Activated CD4-positive, alpha-beta T cell treated with anti-CD3 and anti-CD28 coated beads, Interleukin-2, amount 10 ng/mL, durations not matched to agents 24 days and 14 days (primary cell): ENCODE results near the gene LRP1B. TPM values are rescaled to one million over a fixed set of nuclear protein-coding genes. Genes with fewer than 3 reads are reported as not detected.

Source experiments
- DNase-seq: peaks from one replicate; pipeline ENCODE4 v3.0.0; 2022
- H3K27ac Mint-ChIP-seq: one replicate; pipeline ENCODE4 v1.8.0; 2022; ENCODE audit warnings: mild to moderate bottlenecking, mixed read lengths
- H3K27me3 Mint-ChIP-seq: one replicate; pipeline ENCODE4 v1.8.0; 2022; ENCODE audit warnings: mixed read lengths
- H3K36me3 Mint-ChIP-seq: one replicate; pipeline ENCODE4 v1.8.0; 2022; ENCODE audit warnings: low read depth, mild to moderate bottlenecking, mixed read lengths
- H3K4me1 Mint-ChIP-seq: one replicate; pipeline ENCODE4 v1.8.0; 2021; ENCODE audit warnings: mixed read lengths
- H3K4me3 Mint-ChIP-seq: one replicate; pipeline ENCODE4 v1.8.0; 2022; ENCODE audit warnings: mild to moderate bottlenecking, moderate library complexity, mixed read lengths
- H3K9me3 Mint-ChIP-seq: one replicate; pipeline ENCODE4 v1.8.0; 2021; ENCODE audit warnings: mixed read lengths
- intact Hi-C: fragments of 100-400 bp; cut with micrococcal nuclease; formaldehyde crosslinking; loops from one replicate; pipeline ENCODE4 v1.15.1; 2023
- total RNA-seq: library from RNA; stranded (reverse); gene quantifications from 2 replicates; pipeline ENCODE4 v1.2.3, GENCODE V29; 2022

LRP1B gene
- total RNA-seq, 1 donor from 2014 or later, result not detected

DNA sequence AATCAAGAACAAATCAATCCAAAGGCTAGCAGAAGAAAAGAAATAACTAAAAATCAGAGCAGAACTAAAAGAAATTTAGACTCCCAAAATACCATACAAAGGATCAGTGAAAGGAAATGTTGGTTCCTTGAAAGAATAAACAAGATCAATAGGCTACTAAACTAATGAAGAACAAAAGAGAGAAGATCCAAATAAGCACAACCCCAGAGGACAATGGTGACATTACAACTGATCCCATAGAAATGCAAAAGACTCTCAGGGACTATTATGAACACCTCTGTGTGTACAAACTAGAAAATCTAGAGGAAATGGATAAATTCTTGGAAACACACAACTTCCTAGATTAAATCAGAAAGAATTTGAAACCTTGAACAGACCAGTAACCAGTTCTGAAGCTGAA is 1186.9 kb downstream of the LRP1B start:
- intact Hi-C loops, result no loop called here
- no peaks in the 10 kb centered on the region for H3K27me3 Mint-ChIP-seq
- no peaks in the 10 kb centered on the region for H3K9me3 Mint-ChIP-seq
- no peaks in the 10 kb centered on the region for H3K36me3 Mint-ChIP-seq
- no peak for DNase-seq
- H3K27ac Mint-ChIP-seq, result no peak overlapping the region
- H3K4me3 Mint-ChIP-seq, result no peak overlapping the region
- H3K4me1 Mint-ChIP-seq, result no peaks in the 10 kb centered on the region

GRCh38 chr2:140942284-140942683 is 1188.5 kb downstream of the LRP1B start:
- H3K36me3 Mint-ChIP-seq, result no peaks in the 10 kb centered on the region
- H3K27me3 Mint-ChIP-seq, result no peaks in the 10 kb centered on the region
- DNase-seq, result no peak
- H3K4me1 Mint-ChIP-seq, result no peaks in the 10 kb centered on the region
- intact Hi-C loops, result no loop called here
- H3K4me3 Mint-ChIP-seq, result no peak overlapping the region
- H3K9me3 Mint-ChIP-seq, result no peaks in the 10 kb centered on the region
- no peak overlapping the region for H3K27ac Mint-ChIP-seq

- H3K27me3 Mint-ChIP-seq, result no peaks in the 10 kb centered on the region
- H3K4me1 Mint-ChIP-seq, result no peaks in the 10 kb centered on the region
- H3K4me3 Mint-ChIP-seq, result no peak overlapping the region
- intact Hi-C loops, result no loop called here
- H3K36me3 Mint-ChIP-seq, result no peaks in the 10 kb centered on the region
- DNase-seq, result no peak
- H3K9me3 Mint-ChIP-seq, result no peaks in the 10 kb centered on the region
- H3K27ac Mint-ChIP-seq, result no peak overlapping the region
These were observed 1201.0 kb downstream of the LRP1B start for GRCh38 chr2:140929849-140930248.

DNA sequence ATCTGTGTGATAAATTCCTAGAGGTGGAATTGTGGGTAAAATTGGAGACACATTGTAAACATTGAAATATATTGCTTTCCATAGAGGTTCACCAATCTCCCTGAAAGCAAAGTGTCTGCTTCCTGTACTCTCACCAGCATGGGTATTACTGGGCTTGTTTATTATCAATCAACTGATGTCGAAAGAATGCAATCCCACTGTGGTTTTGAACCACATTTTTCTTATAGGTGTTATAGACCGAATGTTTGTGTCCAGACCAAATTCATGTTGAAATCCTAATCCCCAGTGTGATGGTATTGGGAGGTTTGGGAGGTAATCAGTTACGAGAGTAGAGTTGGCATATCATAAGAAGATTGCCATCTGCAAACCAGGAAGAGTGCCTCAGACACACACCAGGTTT is 1212.4 kb downstream of the LRP1B start:
- peaks cover 7% of the 10 kb centered on the region for H3K9me3 Mint-ChIP-seq
- no peaks in the 10 kb centered on the region for H3K27me3 Mint-ChIP-seq
- intact Hi-C loops, result no loop called here
- H3K27ac Mint-ChIP-seq, result no peak overlapping the region
- DNase-seq, result no peak
- H3K4me1 Mint-ChIP-seq, result no peaks in the 10 kb centered on the region
- H3K4me3 Mint-ChIP-seq, result no peak overlapping the region
- H3K36me3 Mint-ChIP-seq, result no peaks in the 10 kb centered on the region

- no peak overlapping the region for H3K27ac Mint-ChIP-seq
- peaks cover 4% of the 10 kb centered on the region for H3K9me3 Mint-ChIP-seq
- intact Hi-C loops, result no loop called here
- DNase-seq, result no peak
- H3K4me1 Mint-ChIP-seq, result no peaks in the 10 kb centered on the region
- H3K27me3 Mint-ChIP-seq, result no peaks in the 10 kb centered on the region
- no peaks in the 10 kb centered on the region for H3K36me3 Mint-ChIP-seq
- no peak overlapping the region for H3K4me3 Mint-ChIP-seq
These were observed 1214.4 kb downstream of the LRP1B start for GRCh38 chr2:140916410-140916809.

DNA sequence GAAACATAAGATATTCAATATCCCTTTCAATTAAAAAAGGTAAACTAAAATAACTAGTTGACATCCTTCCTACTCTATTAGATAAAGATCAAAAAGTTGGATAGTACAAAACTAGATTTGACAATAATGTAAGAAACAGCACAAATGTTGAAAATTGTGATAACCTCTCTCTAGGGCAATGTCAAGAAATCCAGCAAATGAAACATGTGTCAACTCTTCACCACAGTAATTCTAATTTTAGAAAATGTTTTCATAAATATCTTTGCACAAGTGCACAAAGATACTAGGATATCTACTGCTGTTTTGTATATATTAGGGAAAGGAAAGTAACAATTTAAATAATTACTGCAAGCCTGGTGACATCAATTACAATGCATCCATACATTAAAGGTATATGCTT is 1220.1 kb downstream of the LRP1B start:
- H3K36me3 Mint-ChIP-seq, result no peaks in the 10 kb centered on the region
- no peak for DNase-seq
- H3K4me3 Mint-ChIP-seq, result no peak overlapping the region
- intact Hi-C loops, result no loop called here
- H3K27ac Mint-ChIP-seq, result no peak overlapping the region
- no peaks in the 10 kb centered on the region for H3K27me3 Mint-ChIP-seq
- H3K4me1 Mint-ChIP-seq, result no peaks in the 10 kb centered on the region
- peaks cover 4% of the 10 kb centered on the region for H3K9me3 Mint-ChIP-seq

GRCh38 chr2:140905083-140905781 is 1225.6 kb downstream of the LRP1B start:
- Mint-ChIP-seq H3K27ac (no peak overlapping the region), H3K4me3 (no peak overlapping the region)

GRCh38 chr2:140895378-140895777 is 1235.4 kb downstream of the LRP1B start:
- intact Hi-C loops, result no loop called here
- Mint-ChIP-seq H3K27me3 (no peaks in the 10 kb centered on the region), H3K9me3 (peaks cover 3% of the 10 kb centered on the region), H3K4me1 (no peaks in the 10 kb centered on the region), H3K4me3 (no peak overlapping the region), H3K27ac (no peak overlapping the region), H3K36me3 (no peaks in the 10 kb centered on the region)
- no peak for DNase-seq

More at GRCh38 chr2:140905083-140905781, 1225.6 kb downstream of the LRP1B start:
- no peaks in the 10 kb centered on the region for H3K4me1 Mint-ChIP-seq
- no peaks in the 10 kb centered on the region for H3K27me3 Mint-ChIP-seq
- H3K36me3 Mint-ChIP-seq, result no peaks in the 10 kb centered on the region
- intact Hi-C loops, result no loop called here
- no peak for DNase-seq
- H3K9me3 Mint-ChIP-seq, result no peaks in the 10 kb centered on the region

DNA sequence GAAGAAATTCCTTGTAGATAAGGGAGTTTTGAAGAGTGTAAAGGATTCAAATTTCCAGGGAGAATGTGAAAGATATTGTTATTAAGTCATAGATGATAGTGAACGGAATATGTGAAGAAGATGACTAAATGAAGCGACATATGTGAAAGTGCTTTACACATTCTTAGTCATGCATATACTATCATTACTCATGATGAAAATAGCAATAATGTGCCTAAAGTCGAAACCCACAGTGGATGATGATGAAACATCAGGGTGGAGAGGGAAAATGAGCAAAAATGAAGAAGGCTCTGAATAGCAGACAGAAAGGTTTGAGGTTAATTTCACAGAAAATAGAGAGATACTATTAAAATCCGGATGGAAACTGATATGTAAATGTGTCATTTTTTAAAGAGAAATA is 1237.1 kb downstream of the LRP1B start:
- Mint-ChIP-seq H3K36me3 (no peaks in the 10 kb centered on the region), H3K27ac (no peak overlapping the region), H3K4me1 (no peaks in the 10 kb centered on the region), H3K27me3 (no peaks in the 10 kb centered on the region), H3K4me3 (no peak overlapping the region), H3K9me3 (peaks cover 3% of the 10 kb centered on the region)
- intact Hi-C loops, result no loop called here
- no peak for DNase-seq

DNA sequence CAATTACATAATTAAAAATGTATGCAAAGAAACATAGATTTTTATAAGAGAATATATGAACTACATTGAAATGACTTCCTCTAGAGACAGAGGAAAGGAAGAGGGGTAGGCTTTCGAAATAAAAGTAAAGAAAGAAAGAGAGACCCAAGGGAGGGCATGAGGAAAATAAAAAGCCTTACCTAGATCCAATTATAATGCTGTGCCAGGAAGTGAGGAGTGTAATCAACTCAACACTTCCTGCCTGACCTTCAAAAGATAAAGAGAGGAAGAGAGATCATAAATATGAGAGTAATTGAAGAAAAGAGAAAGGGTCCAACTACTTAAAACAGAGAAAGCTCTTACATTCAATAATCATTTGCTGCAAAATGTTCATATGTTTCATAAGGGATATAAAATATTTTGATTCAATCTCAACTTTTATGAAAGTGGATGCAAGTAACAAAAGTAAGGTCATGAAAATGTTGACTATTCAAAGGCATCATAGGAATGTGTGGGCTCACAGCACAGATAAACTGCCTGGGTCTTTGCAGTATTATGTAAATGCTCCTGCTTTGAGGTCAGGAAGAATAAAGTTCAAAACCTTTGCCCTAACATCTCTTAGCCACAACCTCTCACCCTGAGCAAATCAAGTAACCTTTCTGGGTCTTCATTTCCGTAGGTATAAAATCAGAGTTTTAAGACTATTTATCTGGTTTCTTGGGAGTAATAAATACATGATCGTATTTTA is 1237.7 kb downstream of the LRP1B start:
- intact Hi-C loops, result no loop called here
- Mint-ChIP-seq H3K9me3 (no peaks in the 10 kb centered on the region), H3K36me3 (no peaks in the 10 kb centered on the region), H3K27ac (no peak overlapping the region), H3K4me3 (no peak overlapping the region), H3K27me3 (no peaks in the 10 kb centered on the region), H3K4me1 (no peaks in the 10 kb centered on the region)
- no peak for DNase-seq

GRCh38 chr2:140892436-140892835 is 1238.4 kb downstream of the LRP1B start:
- Mint-ChIP-seq H3K9me3 (no peaks in the 10 kb centered on the region), H3K36me3 (no peaks in the 10 kb centered on the region), H3K27me3 (no peaks in the 10 kb centered on the region), H3K4me3 (no peak overlapping the region), H3K27ac (no peak overlapping the region), H3K4me1 (no peaks in the 10 kb centered on the region)
- intact Hi-C loops, result no loop called here
- DNase-seq, result no peak

- Mint-ChIP-seq H3K4me3 (no peak overlapping the region), H3K4me1 (no peaks in the 10 kb centered on the region), H3K27ac (no peak overlapping the region), H3K9me3 (peaks cover under 1% of the 10 kb centered on the region), H3K27me3 (no peaks in the 10 kb centered on the region), H3K36me3 (no peaks in the 10 kb centered on the region)
- no peak for DNase-seq
- intact Hi-C loops, result no loop called here
These were observed 1239.1 kb downstream of the LRP1B start for GRCh38 chr2:140891614-140892212.

- Mint-ChIP-seq H3K27me3 (no peaks in the 10 kb centered on the region), H3K4me1 (no peaks in the 10 kb centered on the region), H3K36me3 (no peaks in the 10 kb centered on the region), H3K9me3 (peaks cover 4% of the 10 kb centered on the region), H3K4me3 (no peak overlapping the region), H3K27ac (no peak overlapping the region)
- intact Hi-C loops, result no loop called here
- no peak for DNase-seq
These were observed 1247.9 kb downstream of the LRP1B start for GRCh38 chr2:140882671-140883620.
